Lower leg skin (tissue), 4 donors: Measurements from ENCODE around the gene WHRN. TPM values are rescaled to one million over a fixed set of nuclear protein-coding genes. Genes with fewer than 3 reads are reported as not detected.

ENCODE experiments used
- DNase-seq, 2 donors: peaks; one replicate each; pipeline ENCODE4 v3.0.0-alpha.2; 2019; ENCODE audit warnings: low spot score in 2 of 2
- H3K4me3 ChIP-seq: fragments of 200-600 bp; sonication (generic); 2 replicates; pipeline ENCODE4 v1.5.1; 2017; ENCODE audit warnings: mild to moderate bottlenecking, low read depth; ENCODE audit not compliant: poor library complexity, severe bottlenecking
- CTCF ChIP-seq, 3 donors: fragments of 450-650 bp; IDR thresholded peaks; one replicate each; pipeline ENCODE4 v1.5.1; 2016; ENCODE audit warnings: antibody characterized with exemption in 3 of 3, mild to moderate bottlenecking in 3 of 3, moderate library complexity in 2 of 3
- POLR2A ChIP-seq, 2 donors: fragments of 450-650 bp; IDR thresholded peaks; one replicate each; pipeline ENCODE4 v1.6.1; 2016 to 2017; ENCODE audit warnings: antibody characterized with exemption in 2 of 2, mild to moderate bottlenecking in 1 of 2, moderate library complexity in 1 of 2
- WGBS, 2 donors: methylation state at CpG; one replicate each; pipeline ENCODE4 v1.1.5; 2018; 5-methylcytosine and 5-hydroxymethylcytosine counted together
- intact Hi-C: fragments of 100-400 bp; cut with DNase I; formaldehyde crosslinking; loops from one replicate; pipeline ENCODE4 v1.15.0; 2023; ENCODE audit warnings: low total_unique reads
- total RNA-seq, 4 donors: library from RNA; depleted of rRNA; stranded (reverse); fragments of >200 nt; gene quantifications; one replicate each; pipeline ENCODE4 v1.1.0, GENCODE V29; 2016

WHRN gene
- total RNA-seq, 4 donors from 2014 or later, result 8.7 to 15.0 (median 10.5) TPM

DNA sequence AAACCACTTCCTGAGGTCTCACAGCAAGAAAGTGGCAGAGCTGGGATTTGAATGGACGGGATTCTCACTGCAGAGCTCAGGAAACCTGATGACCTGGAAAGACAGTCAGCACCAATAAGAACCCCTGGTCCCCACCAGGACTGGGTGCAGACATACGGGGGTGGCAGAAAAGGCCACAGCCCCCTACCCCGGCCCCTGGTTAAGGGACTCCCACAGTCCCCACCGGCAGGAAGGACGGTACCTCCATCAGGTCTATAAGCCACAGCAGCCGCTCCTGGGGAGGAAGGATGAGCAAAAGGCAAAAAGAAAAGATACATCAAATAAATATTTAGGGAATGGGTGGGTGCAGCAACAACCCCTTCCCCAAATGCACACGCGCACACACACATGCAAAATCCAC lies 85.5 kb downstream of the WHRN start:
- intact Hi-C loops, result loop anchor here (10.0 kb wide), 1 partner anchor 85 kb away; the partner anchor contains the start of gene WHRN
- WGBS, 2 donors, result 97% methylated on average over 8 of the region's 8 CpGs
- DNase-seq, result no peak
- H3K4me3 ChIP-seq, result no peak overlapping the region
- TF ChIP-seq CTCF (IDR thresholded peaks at IDR 0.05), result no peak
- TF ChIP-seq POLR2A (IDR thresholded peaks at IDR 0.05), result no peak

GRCh38 chr9:114418053-114418452 lies 87.2 kb downstream of the WHRN start:
- H3K4me3 ChIP-seq, result no peak overlapping the region
- intact Hi-C loops, result loop anchor here (10.0 kb wide), 1 partner anchor 87 kb away; the partner anchor contains the start of gene WHRN
- no peak for DNase-seq
- TF ChIP-seq CTCF (IDR thresholded peaks at IDR 0.05) (no peak), POLR2A (IDR thresholded peaks at IDR 0.05) (no peak)
- 88 to 90% methylated on average over 6 of the region's 6 CpGs for WGBS, 2 donors

DNA sequence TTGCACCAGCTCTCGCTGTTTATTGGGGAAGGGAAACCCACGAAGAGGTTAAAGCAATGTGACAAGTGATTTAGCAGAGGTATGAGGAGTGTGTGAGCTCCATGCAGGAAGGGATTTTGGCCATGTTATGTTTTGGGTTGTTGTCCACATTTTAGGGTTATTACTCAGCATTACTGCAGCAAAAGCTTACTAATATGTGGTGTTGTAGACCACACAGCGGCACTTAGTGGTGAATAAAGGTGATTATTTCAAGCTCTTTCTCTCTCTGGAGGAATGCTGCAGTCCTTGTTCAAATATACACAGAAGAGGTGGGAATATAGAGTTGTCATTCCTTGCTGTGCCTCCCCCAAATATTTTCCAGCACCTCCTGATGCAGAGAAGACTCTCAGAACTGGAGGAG lies 87.8 kb downstream of the WHRN start:
- intact Hi-C loops, result loop anchor here (10.0 kb wide), 1 partner anchor 87 kb away; the partner anchor contains the start of gene WHRN
- WGBS, 2 donors, result 69 to 81% methylated on average over 3 of the region's 3 CpGs
- no peak for TF ChIP-seq CTCF (IDR thresholded peaks at IDR 0.05)
- TF ChIP-seq POLR2A (IDR thresholded peaks at IDR 0.05), result no peak
- no peak for DNase-seq
- H3K4me3 ChIP-seq, result no peak overlapping the region

- intact Hi-C loops, result loop anchor here (10.0 kb wide), 1 partner anchor 88 kb away; the partner anchor contains the start of gene WHRN
- no peak for DNase-seq
- H3K4me3 ChIP-seq, result no peak overlapping the region
- TF ChIP-seq CTCF (IDR thresholded peaks at IDR 0.05) (no peak), POLR2A (IDR thresholded peaks at IDR 0.05) (no peak)
- WGBS, 2 donors, result 76 to 89% methylated on average over 2 of the region's 2 CpGs
Observed at GRCh38 chr9:114416906-114417305, 88.4 kb downstream of the WHRN start.

DNA sequence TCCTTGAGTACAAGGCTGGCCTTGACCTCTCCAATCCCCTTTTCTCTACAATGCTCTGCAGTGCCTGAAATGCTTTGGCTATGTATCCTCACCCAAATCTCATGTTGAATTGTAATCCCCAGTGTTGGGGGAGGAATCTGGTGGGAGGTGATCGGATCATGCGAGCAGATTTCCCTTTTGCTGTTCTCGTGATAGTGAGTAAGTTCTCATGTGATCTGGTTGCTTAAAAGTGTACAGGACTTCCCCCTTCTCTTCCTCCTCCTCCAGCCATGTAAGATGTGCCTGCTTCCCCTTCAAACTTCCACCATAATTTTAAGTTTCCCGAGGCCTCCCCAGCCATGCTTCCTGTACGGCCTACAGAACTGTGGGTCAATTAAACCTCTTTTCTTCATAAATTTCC lies 89.0 kb downstream of the WHRN start:
- no peak overlapping the region for H3K4me3 ChIP-seq
- WGBS, 2 donors, result 71 to 77% methylated on average over 5 of the region's 5 CpGs
- no peak for DNase-seq
- no peak for TF ChIP-seq POLR2A (IDR thresholded peaks at IDR 0.05)
- TF ChIP-seq CTCF (IDR thresholded peaks at IDR 0.05), result no peak
- intact Hi-C loops, result loop anchor here (10.0 kb wide), 1 partner anchor 89 kb away; the partner anchor contains the start of gene WHRN

- no peak overlapping the region for H3K4me3 ChIP-seq
- no peak for DNase-seq
- intact Hi-C loops, result loop anchor here (10.0 kb wide), 1 partner anchor 90 kb away; the partner anchor contains the start of gene WHRN
- 75 to 100% methylated on average over 2 of the region's 2 CpGs for WGBS, 2 donors
- TF ChIP-seq CTCF (IDR thresholded peaks at IDR 0.05), result no peak
- TF ChIP-seq POLR2A (IDR thresholded peaks at IDR 0.05), result no peak
Observed at GRCh38 chr9:114414346-114414745, 90.9 kb downstream of the WHRN start.
